NT2/D1 (cell line): ENCODE data around the gene SURF1.
A peak's percentile ranks its signal among the peaks of the same experiment; 100 is the strongest.
"Not testable (repeated sequence)": the region's sequence is repeated elsewhere in the genome, so short reads cannot be mapped to it uniquely, and the experiment has no call there.

Experiments
- DNase-seq: peaks from one replicate; pipeline ENCODE4 v3.0.0-alpha.2; 2011; ENCODE audit warnings: low read depth, low spot score
- H3K27me3 ChIP-seq: 2 replicates; pipeline ENCODE4 v1.6.0; 2011; ENCODE audit warnings: mild to moderate bottlenecking; ENCODE audit not compliant: insufficient read length, insufficient read depth
- H3K36me3 ChIP-seq: 2 replicates; pipeline ENCODE4 v1.6.1; 2011; ENCODE audit warnings: mild to moderate bottlenecking, low read length, mixed read lengths; ENCODE audit not compliant: insufficient read depth, insufficient read length
- H3K4me1 ChIP-seq: 2 replicates; pipeline ENCODE4 v1.5.1; 2011; ENCODE audit not compliant: insufficient read depth, insufficient read length
- H3K4me3 ChIP-seq: 2 replicates; pipeline ENCODE4 v1.5.1; 2011; ENCODE audit warnings: low read depth; ENCODE audit not compliant: insufficient read length
- H3K9ac ChIP-seq: 2 replicates; pipeline ENCODE4 v1.6.0; 2011; ENCODE audit warnings: low read depth; ENCODE audit not compliant: insufficient read length
- H3K9me3 ChIP-seq: 2 replicates; pipeline ENCODE4 v1.5.1; 2011; ENCODE audit warnings: mild to moderate bottlenecking, low read length; ENCODE audit not compliant: insufficient read depth
- SUZ12 ChIP-seq: IDR thresholded peaks from 2 replicates; pipeline ENCODE4 v1.6.1; 2011; ENCODE audit not compliant: insufficient read length, insufficient read depth; ENCODE audit errors: extremely low read depth
- YY1 ChIP-seq: IDR thresholded peaks from 2 replicates; pipeline ENCODE4 v1.6.1; 2011; ENCODE audit not compliant: insufficient read length, insufficient read depth
- ZNF274 ChIP-seq: IDR thresholded peaks from 2 replicates; pipeline ENCODE4 v1.6.1; 2011; ENCODE audit warnings: mild to moderate bottlenecking, low read depth, low read length

Gene SURF1

GRCh38 chr9:133333566-133333965 lies 22.7 kb downstream of the SURF1 start:
- TF ChIP-seq SUZ12 = no peak
- TF ChIP-seq ZNF274 = no peak
- no peak for TF ChIP-seq YY1
- Histone ChIP-seq H3K36me3 (peaks cover 60% of the 10 kb centered on the region), H3K4me3 (peak overlapping the region; percentile 25), H3K9ac (peak overlapping the region; percentile 71), H3K9me3 (no peaks in the 10 kb centered on the region), H3K4me1 (peaks cover 13% of the 10 kb centered on the region), H3K27me3 (no peaks in the 10 kb centered on the region)
- DNase-seq = no peak

GRCh38 chr9:133333011-133333410 lies 23.3 kb downstream of the SURF1 start:
- no peak for DNase-seq
- peaks cover 58% of the 10 kb centered on the region for H3K36me3 ChIP-seq
- TF ChIP-seq SUZ12 = no peak
- TF ChIP-seq ZNF274 = no peak
- no peak for TF ChIP-seq YY1

GRCh38 chr9:133332381-133332730 lies 23.9 kb downstream of the SURF1 start:
- Histone ChIP-seq H3K4me3 (no peak overlapping the region), H3K36me3 (peaks cover 54% of the 10 kb centered on the region), H3K9ac (no peak overlapping the region), H3K9me3 (peaks cover 3% of the 10 kb centered on the region; the same call in 1 of the 2 replicates), H3K27me3 (no peaks in the 10 kb centered on the region), H3K4me1 (peaks cover 13% of the 10 kb centered on the region)
- DNase-seq = no peak
- TF ChIP-seq SUZ12 (no peak), YY1 (no peak), ZNF274 (no peak)

More at GRCh38 chr9:133333011-133333410, 23.3 kb downstream of the SURF1 start:
- Histone ChIP-seq H3K9ac (no peak overlapping the region), H3K4me3 (no peak overlapping the region), H3K9me3 (peaks cover 1% of the 10 kb centered on the region; the same call in 1 of the 2 replicates), H3K27me3 (no peaks in the 10 kb centered on the region), H3K4me1 (peaks cover 13% of the 10 kb centered on the region)

GRCh38 chr9:133331641-133332380 lies 24.5 kb downstream of the SURF1 start:
- Histone ChIP-seq H3K9ac (no peak overlapping the region), H3K4me3 (no peak overlapping the region), H3K4me1 (peaks cover 13% of the 10 kb centered on the region), H3K27me3 (no peaks in the 10 kb centered on the region), H3K9me3 (peaks cover 3% of the 10 kb centered on the region; the same call in 1 of the 2 replicates), H3K36me3 (peaks cover 54% of the 10 kb centered on the region)
- TF ChIP-seq YY1 (no peak), SUZ12 (no peak), ZNF274 (no peak)
- DNase-seq = no peak

- Histone ChIP-seq H3K4me1 (peaks cover 13% of the 10 kb centered on the region), H3K4me3 (no peak overlapping the region), H3K9me3 (peaks cover 3% of the 10 kb centered on the region; the same call in 1 of the 2 replicates), H3K36me3 (peaks cover 51% of the 10 kb centered on the region), H3K9ac (no peak overlapping the region), H3K27me3 (no peaks in the 10 kb centered on the region)
- DNase-seq = no peak
- TF ChIP-seq SUZ12 (no peak), ZNF274 (no peak), YY1 (no peak)
These were observed 25.1 kb downstream of the SURF1 start for GRCh38 chr9:133331221-133331620.

- not testable (repeated sequence) for H3K9ac ChIP-seq, H3K9me3 ChIP-seq, H3K27me3 ChIP-seq, DNase-seq, H3K4me3 ChIP-seq
- peaks cover 47% of the 10 kb centered on the region for H3K36me3 ChIP-seq
- H3K4me1 ChIP-seq = peaks cover 13% of the 10 kb centered on the region
These were observed 26.8 kb downstream of the SURF1 start for GRCh38 chr9:133329306-133330156.

- H3K4me1 ChIP-seq = peaks cover 1% of the 10 kb centered on the region
- H3K9ac ChIP-seq = no peak overlapping the region
- no peak overlapping the region for H3K4me3 ChIP-seq
- peaks cover 11% of the 10 kb centered on the region; the same call in 1 of the 2 replicates for H3K9me3 ChIP-seq
- TF ChIP-seq ZNF274 (no peak), SUZ12 (no peak), YY1 (no peak)
- no peaks in the 10 kb centered on the region for H3K27me3 ChIP-seq
- peaks cover 31% of the 10 kb centered on the region for H3K36me3 ChIP-seq
- DNase-seq = no peak
These were observed 28.3 kb downstream of the SURF1 start for GRCh38 chr9:133327834-133328484.

GRCh38 chr9:133327021-133327420 lies 29.3 kb downstream of the SURF1 start:
- H3K4me1 ChIP-seq, H3K9ac ChIP-seq, H3K4me3 ChIP-seq, H3K27me3 ChIP-seq, DNase-seq: not testable (repeated sequence)
- Histone ChIP-seq H3K9me3 (peaks cover 11% of the 10 kb centered on the region; the same call in 1 of the 2 replicates), H3K36me3 (peaks cover 22% of the 10 kb centered on the region)
